Lower leg skin (tissue), 4 donors: Measurements from ENCODE around the gene ADAM22. TPM values are rescaled to one million over a fixed set of nuclear protein-coding genes. Genes with fewer than 3 reads are reported as not detected.

ENCODE experiments used
- DNase-seq, 2 donors: peaks; one replicate each; pipeline ENCODE4 v3.0.0-alpha.2; 2019; ENCODE audit warnings: low spot score in 2 of 2
- H3K4me3 ChIP-seq: fragments of 200-600 bp; sonication (generic); 2 replicates; pipeline ENCODE4 v1.5.1; 2017; ENCODE audit warnings: mild to moderate bottlenecking, low read depth; ENCODE audit not compliant: poor library complexity, severe bottlenecking
- POLR2A ChIP-seq, 2 donors: fragments of 450-650 bp; IDR thresholded peaks; one replicate each; pipeline ENCODE4 v1.6.1; 2016 to 2017; ENCODE audit warnings: antibody characterized with exemption in 2 of 2, mild to moderate bottlenecking in 1 of 2, moderate library complexity in 1 of 2
- WGBS, 2 donors: methylation state at CpG; one replicate each; pipeline ENCODE4 v1.1.5; 2018; 5-methylcytosine and 5-hydroxymethylcytosine counted together
- intact Hi-C: fragments of 100-400 bp; cut with DNase I; formaldehyde crosslinking; loops from one replicate; pipeline ENCODE4 v1.15.0; 2023; ENCODE audit warnings: low total_unique reads
- total RNA-seq, 4 donors: library from RNA; depleted of rRNA; stranded (reverse); fragments of >200 nt; gene quantifications; one replicate each; pipeline ENCODE4 v1.1.0, GENCODE V29; 2016
- TF ChIP-seq, protein P1 (sequence below), 3 donors: fragments of 450-650 bp; IDR thresholded peaks; one replicate each; pipeline ENCODE4 v1.5.1; 2016; ENCODE audit warnings: antibody characterized with exemption in 3 of 3, mild to moderate bottlenecking in 3 of 3, moderate library complexity in 2 of 3

Gene ADAM22
- total RNA-seq, 4 donors from 2014 or later: 0.30 to 2.1 (median 1.0) TPM

DNA sequence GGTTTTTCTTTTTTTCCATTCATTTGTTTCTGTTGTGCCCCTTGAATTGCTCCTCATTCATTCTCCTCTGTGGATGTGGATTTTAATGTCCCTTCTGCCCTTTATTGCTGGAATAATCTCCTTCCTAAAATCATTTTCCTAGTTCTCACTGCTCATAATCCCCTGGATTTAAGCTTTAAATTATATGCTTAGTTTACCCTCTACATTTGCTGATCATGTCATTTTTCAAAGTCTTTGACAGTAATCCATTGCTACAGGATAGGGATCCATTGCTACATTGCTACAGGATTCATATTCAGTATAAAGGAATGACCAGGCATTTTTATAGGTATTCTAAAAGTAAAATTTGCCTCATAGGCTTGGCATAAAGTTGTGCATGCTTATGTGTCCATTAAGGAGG is 14.3 kb downstream of the ADAM22 start:
- H3K4me3 ChIP-seq: no peak overlapping the region
- DNase-seq: no peak
- intact Hi-C loops: no loop called here
- TF ChIP-seq POLR2A (IDR thresholded peaks at IDR 0.05): no peak
- TF ChIP-seq, protein P1, sequence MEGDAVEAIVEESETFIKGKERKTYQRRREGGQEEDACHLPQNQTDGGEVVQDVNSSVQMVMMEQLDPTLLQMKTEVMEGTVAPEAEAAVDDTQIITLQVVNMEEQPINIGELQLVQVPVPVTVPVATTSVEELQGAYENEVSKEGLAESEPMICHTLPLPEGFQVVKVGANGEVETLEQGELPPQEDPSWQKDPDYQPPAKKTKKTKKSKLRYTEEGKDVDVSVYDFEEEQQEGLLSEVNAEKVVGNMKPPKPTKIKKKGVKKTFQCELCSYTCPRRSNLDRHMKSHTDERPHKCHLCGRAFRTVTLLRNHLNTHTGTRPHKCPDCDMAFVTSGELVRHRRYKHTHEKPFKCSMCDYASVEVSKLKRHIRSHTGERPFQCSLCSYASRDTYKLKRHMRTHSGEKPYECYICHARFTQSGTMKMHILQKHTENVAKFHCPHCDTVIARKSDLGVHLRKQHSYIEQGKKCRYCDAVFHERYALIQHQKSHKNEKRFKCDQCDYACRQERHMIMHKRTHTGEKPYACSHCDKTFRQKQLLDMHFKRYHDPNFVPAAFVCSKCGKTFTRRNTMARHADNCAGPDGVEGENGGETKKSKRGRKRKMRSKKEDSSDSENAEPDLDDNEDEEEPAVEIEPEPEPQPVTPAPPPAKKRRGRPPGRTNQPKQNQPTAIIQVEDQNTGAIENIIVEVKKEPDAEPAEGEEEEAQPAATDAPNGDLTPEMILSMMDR (IDR thresholded peaks at IDR 0.05): no peak

DNA sequence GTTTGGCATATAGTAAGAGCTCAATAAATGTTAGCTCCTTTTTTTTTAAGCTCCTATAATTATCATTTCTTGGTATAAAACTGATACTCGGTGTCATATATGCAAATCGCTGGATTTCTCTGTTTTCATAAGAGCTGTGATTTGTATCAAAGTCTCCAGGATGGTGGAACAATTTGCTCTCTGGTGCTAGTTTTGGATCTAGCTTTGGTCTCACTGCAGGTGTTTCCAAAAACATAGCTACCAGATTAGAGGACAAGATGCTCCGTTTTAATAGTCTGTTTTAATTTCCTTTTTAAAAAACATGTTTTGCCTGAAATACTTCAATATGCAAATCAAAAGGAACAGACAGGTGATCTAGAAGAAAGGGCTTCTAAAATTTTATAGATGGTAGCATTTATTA is 25.3 kb downstream of the ADAM22 start:
- no peak for DNase-seq
- intact Hi-C loops: no loop called here
- WGBS, 2 donors: 83 to 89% methylated on average over 3 of the region's 3 CpGs
- H3K4me3 ChIP-seq: no peak overlapping the region
- TF ChIP-seq, protein P1 (IDR thresholded peaks at IDR 0.05): no peak
- no peak for TF ChIP-seq POLR2A (IDR thresholded peaks at IDR 0.05)

DNA sequence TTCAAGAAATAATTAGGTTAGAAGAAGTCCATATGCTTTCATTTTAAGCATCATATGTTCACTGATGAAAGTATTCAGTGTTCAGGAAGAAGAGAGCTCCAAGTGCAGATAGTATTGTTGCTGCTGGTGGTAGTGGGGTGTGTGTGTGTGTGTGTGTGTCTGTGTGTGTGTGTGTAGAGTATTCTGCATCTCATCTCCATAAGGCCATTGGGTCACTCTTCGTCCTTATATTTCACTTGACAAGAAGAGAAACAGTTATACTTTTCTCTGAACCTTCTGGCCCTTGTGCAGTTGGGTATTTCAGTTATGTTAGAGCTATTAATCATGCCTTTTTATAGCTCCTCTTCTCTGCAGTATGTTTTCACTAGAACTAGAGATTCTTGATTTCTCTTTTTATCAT is 26.2 kb downstream of the ADAM22 start:
- intact Hi-C loops: no loop called here
- 44 to 54% methylated on average over 1 of the region's 1 CpG for WGBS, 2 donors
- H3K4me3 ChIP-seq: no peak overlapping the region
- TF ChIP-seq POLR2A (IDR thresholded peaks at IDR 0.05): no peak
- TF ChIP-seq, protein P1 (IDR thresholded peaks at IDR 0.05): no peak
- no peak for DNase-seq

DNA sequence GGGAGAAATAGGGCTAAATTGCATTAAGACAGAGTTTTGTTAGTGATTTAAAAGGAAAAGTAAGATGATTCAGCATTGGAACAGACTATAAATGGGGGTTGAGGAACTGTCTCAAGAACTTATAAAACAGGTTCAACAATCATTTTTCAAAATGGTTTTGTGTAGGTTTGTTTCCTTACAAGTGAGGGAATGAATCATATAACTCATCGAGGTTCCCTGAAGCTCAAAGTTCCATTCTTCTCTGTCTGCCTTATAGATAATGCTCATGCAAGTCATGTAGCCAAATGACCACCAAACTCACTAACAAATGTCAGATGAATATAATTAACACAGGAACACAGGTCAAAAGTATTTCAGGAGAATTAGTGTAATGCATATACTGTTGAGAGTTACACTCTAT is 27.7 kb downstream of the ADAM22 start:
- 61 to 75% methylated on average over 1 of the region's 1 CpG for WGBS, 2 donors
- no peak overlapping the region for H3K4me3 ChIP-seq
- TF ChIP-seq, protein P1 (IDR thresholded peaks at IDR 0.05): no peak
- no peak for TF ChIP-seq POLR2A (IDR thresholded peaks at IDR 0.05)
- DNase-seq: no peak
- intact Hi-C loops: no loop called here

DNA sequence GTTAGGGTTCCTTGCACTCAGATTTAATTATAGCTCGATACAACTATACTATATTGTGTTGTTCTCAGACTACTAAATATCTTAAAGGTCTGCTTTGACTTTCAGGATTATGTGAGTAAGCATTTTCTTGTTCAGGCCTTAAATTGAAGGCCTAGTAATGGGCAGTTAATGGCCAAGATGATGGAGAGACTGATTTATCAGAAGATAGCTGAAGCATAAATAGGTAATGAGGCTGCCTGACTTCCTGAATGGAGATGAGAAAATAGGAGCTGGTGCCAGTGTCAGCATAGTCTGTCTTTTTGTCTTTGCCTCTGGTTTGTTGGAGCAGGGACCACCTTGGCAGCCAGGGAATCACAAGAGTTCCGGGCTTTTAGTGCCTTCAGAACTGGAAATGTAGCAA is 32.2 kb downstream of the ADAM22 start:
- intact Hi-C loops: no loop called here
- 94 to 100% methylated on average over 2 of the region's 2 CpGs for WGBS, 2 donors
- no peak for DNase-seq
- TF ChIP-seq, protein P1 (IDR thresholded peaks at IDR 0.05): no peak
- H3K4me3 ChIP-seq: no peak overlapping the region

DNA sequence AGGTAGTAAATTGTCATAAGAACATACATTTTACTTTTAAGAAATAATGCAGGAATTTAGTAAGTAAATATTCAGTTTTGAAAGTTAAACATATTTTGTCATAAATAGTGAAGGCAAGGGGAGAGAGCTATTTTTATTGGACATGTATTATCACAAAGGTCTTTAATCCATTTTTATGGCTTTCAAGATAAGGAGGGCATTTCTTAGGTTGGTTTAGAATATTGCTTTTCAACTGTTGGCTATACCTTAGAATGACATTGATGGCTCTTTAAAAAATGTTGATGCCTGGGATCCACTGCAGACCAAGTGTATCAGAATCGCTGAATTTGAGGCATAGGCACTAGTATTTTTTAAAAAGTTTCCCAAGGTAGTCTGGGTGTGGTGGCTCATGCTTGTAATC is 34.0 kb downstream of the ADAM22 start:
- 90 to 100% methylated on average over 1 of the region's 1 CpG for WGBS, 2 donors
- intact Hi-C loops: no loop called here
- DNase-seq: no peak
- H3K4me3 ChIP-seq: no peak overlapping the region
- TF ChIP-seq POLR2A (IDR thresholded peaks at IDR 0.05): no peak
- TF ChIP-seq, protein P1 (IDR thresholded peaks at IDR 0.05): no peak
